K562 (cell line): ENCODE results near the gene LHCGR. TPM values are rescaled to one million over a fixed set of nuclear protein-coding genes. Genes with fewer than 3 reads are reported as not detected.

ENCODE experiments used
- ATAC-seq: fragments of 200-7000 bp; cut with Tn5 transposase; 3 replicates; pipeline ENCODE4 v1.9.1; 2020; ENCODE audit warnings: moderate library complexity
- BruUV-seq: library from RNA; stranded (reverse); fragments of 400-500 nt; replicated peaks from 2 replicates; lab custom pipeline; 2021; lab: Mats Ljungman, UMichigan
- CTCF ChIA-PET: fragments of 300-600 bp; formaldehyde crosslinking; extraction: SDS; loops from one replicate; lab custom pipeline; 2021; ENCODE audit warnings: low intra/inter-chr PET ratio; lab: Yijun Ruan, JAX
- POLR2A ChIA-PET: fragments of 300-600, 350-650 bp; sonication (Branson Sonifier 250); formaldehyde crosslinking; extraction: SDS; loops from one replicate; lab custom pipeline; 2021; ENCODE audit warnings: antibody characterized with exemption, inconsistent platforms; lab: Yijun Ruan, JAX
- DNase-seq, 4 experiments: peaks; one replicate each; pipeline versions ENCODE4 v3.0.0 to v3.0.0-alpha.2; 2011 to 2018; ENCODE audit warnings: low spot score in 3 of 4, mixed read lengths in 3 of 4; ENCODE audit errors: extremely low read depth in 1 of 4
- FAIRE-seq: peaks from 2 replicates; lab custom pipeline; 2011; peaks lifted over from hg19 to GRCh38; lab: Jason Lieb, UNC
- H2AFZ ChIP-seq: 2 replicates; pipeline ENCODE4 v1.6.0; 2011; ENCODE audit warnings: low read depth, low read length, control low read depth, inconsistent platforms
- H3K27ac ChIP-seq: fragments of 200-600 bp; 3 replicates; pipeline ENCODE4 v1.8.0; 2011; ENCODE audit warnings: low read depth, mild to moderate bottlenecking, control low read depth, inconsistent platforms, low read length, moderate library complexity, mixed read lengths; ENCODE audit errors: extremely low read depth
- H3K27me3 ChIP-seq, 2 experiments: fragments of 300-600 bp in 1 of 2; 2 replicates in 1 of 2; 3 replicates in 1 of 2; pipeline versions ENCODE4 v1.6.0 to v1.8.0; 2011; ENCODE audit warnings: inconsistent platforms in 2 of 2, low read length in 2 of 2, mild to moderate bottlenecking in 1 of 2, mixed read lengths in 1 of 2, moderate library complexity in 1 of 2; ENCODE audit not compliant: control insufficient read depth in 2 of 2, insufficient read depth in 2 of 2
- H3K36me3 ChIP-seq: fragments of 300-600 bp; 3 replicates; pipeline ENCODE4 v1.8.0; 2011; ENCODE audit warnings: mild to moderate bottlenecking, low read length, inconsistent platforms; ENCODE audit not compliant: control insufficient read depth, insufficient read depth
- H3K4me1 ChIP-seq, 2 experiments: fragments of 200-600 bp in 1 of 2; replicated peaks in 1 of 2; 2 replicates in 1 of 2; 3 replicates in 1 of 2; pipeline versions ENCODE4 v1.5.1 to v1.8.0; 2011; ENCODE audit warnings: inconsistent platforms in 2 of 2, low read length in 2 of 2, mild to moderate bottlenecking in 1 of 2, mixed read lengths in 1 of 2, moderate library complexity in 1 of 2; ENCODE audit not compliant: control insufficient read depth in 2 of 2, insufficient read depth in 2 of 2
- H3K4me2 ChIP-seq: 2 replicates; pipeline ENCODE4 v1.6.1; 2011; ENCODE audit warnings: low read length, control low read depth, inconsistent platforms, mixed read lengths; ENCODE audit not compliant: insufficient read depth
- H3K4me3 ChIP-seq: fragments of 200-600 bp; sonication (generic), shearing (Covaris generic); 2 replicates; pipeline ENCODE4 v1.5.1; 2016; ENCODE audit warnings: control low read depth, inconsistent platforms
- H3K79me2 ChIP-seq: fragments of 200-600 bp; 3 replicates; pipeline ENCODE4 v1.8.0; 2011; ENCODE audit warnings: low read length, inconsistent platforms; ENCODE audit not compliant: control insufficient read depth, insufficient read depth
- H3K9ac ChIP-seq, 2 experiments: 2 replicates each; pipeline versions ENCODE4 v1.6.0 to v1.6.1; 2011; ENCODE audit warnings: low read depth in 2 of 2, low read length in 2 of 2, control low read depth in 1 of 2, inconsistent platforms in 1 of 2, mild to moderate bottlenecking in 1 of 2, mixed read lengths in 1 of 2; ENCODE audit not compliant: insufficient read depth in 1 of 2
- H3K9me1 ChIP-seq: one replicate; pipeline ENCODE4 v1.6.0; 2011; ENCODE audit warnings: inconsistent platforms, mild to moderate bottlenecking, low read length, moderate library complexity; ENCODE audit not compliant: control insufficient read depth, insufficient read depth
- H3K9me3 ChIP-seq: replicated peaks from 2 replicates; pipeline ENCODE4 v1.5.1; 2011; ENCODE audit warnings: low read depth, low read length, inconsistent platforms; ENCODE audit not compliant: control insufficient read depth, insufficient read depth
- H4K20me1 ChIP-seq: replicated peaks from 2 replicates; pipeline ENCODE4 v1.6.1; 2011; ENCODE audit warnings: low read length, inconsistent platforms, mixed read lengths; ENCODE audit not compliant: control insufficient read depth, insufficient read depth
- GABPB2 ChIP-seq: fragments of 250-450 bp; sonication (Bioruptor Pico); conservative IDR thresholded peaks from 2 replicates; pipeline ENCODE4 v1.5.1; 2021; ENCODE audit warnings: mild to moderate bottlenecking
- JUND ChIP-seq, 2 experiments: IDR thresholded peaks; 2 replicates in 1 of 2; 3 replicates in 1 of 2; pipeline ENCODE4 v1.6.1; 2011; ENCODE audit warnings: borderline replicate concordance in 2 of 2, low read depth in 2 of 2, low read length in 2 of 2, improper control_type of control experiment in 1 of 2, missing biosample characterization in 1 of 2, missing genetic modification characterization in 1 of 2, missing genetic modification reagents in 1 of 2
- ZNF318 ChIP-seq, 2 experiments: fragments of 450-650 bp; IDR thresholded peaks; 2 replicates each; pipeline ENCODE4 v1.6.1; 2016; ENCODE audit warnings: mild to moderate bottlenecking in 2 of 2, borderline replicate concordance in 1 of 2, low read depth in 1 of 2, moderate library complexity in 1 of 2
- WGBS: fragments of 100-300 bp; shearing (Covaris generic); methylation state at CpG from one replicate; pipeline ENCODE4 v1.1.6; 2016; ENCODE audit warnings: low coverage, mixed read lengths; ENCODE audit not compliant: insufficient coverage; ENCODE audit errors: missing lambda C conversion rate; 5-methylcytosine and 5-hydroxymethylcytosine counted together
- in situ Hi-C: fragments of 300-500 bp; cut with MboI; formaldehyde crosslinking; loops from 4 replicates; pipeline ENCODE4 v1.15.0; 2018; ENCODE audit warnings: inconsistent platforms, mixed read lengths
- intact Hi-C: fragments of 100-400 bp; cut with micrococcal nuclease; formaldehyde crosslinking; loops from 2 replicates; pipeline ENCODE4 v1.14.2; 2022
- polyA plus RNA-seq, 8 experiments: library from polyadenylated mRNA; depleted of rRNA in 4 of 8; stranded (reverse) in 5 of 8; unstranded in 3 of 8; fragments of >200 nt; fragmentation: Nextera tagmentation in 2 of 8; fragmentation: Illumina TruSeq in 1 of 8; extraction: Ambion mirVana in 2 of 8; extraction: Trizol in 1 of 8; gene quantifications; 2 replicates each; pipeline versions ENCODE4 v1.2.1 to v1.2.3, GENCODE V29; 2011 to 2014; ENCODE audit warnings: inconsistent platforms in 1 of 8, missing spikeins in 1 of 8
- total RNA-seq, 7 experiments: library from RNA; depleted of rRNA in 6 of 7; stranded (reverse); fragments of >200 nt in 6 of 7; fragmentation: Illumina TruSeq in 2 of 7; extraction: Trizol in 2 of 7; gene quantifications; 2 replicates each; pipeline versions ENCODE4 v1.2.1 to v1.2.3, GENCODE V29; 2011 to 2021; ENCODE audit warnings: low replicate concordance in 1 of 7

LHCGR gene
- total and polyA plus RNA-seq, 9 of the 15 experiments (the other 6 are each of a cell fraction or from before 2014, with no cell fraction given) = not detected

DNA sequence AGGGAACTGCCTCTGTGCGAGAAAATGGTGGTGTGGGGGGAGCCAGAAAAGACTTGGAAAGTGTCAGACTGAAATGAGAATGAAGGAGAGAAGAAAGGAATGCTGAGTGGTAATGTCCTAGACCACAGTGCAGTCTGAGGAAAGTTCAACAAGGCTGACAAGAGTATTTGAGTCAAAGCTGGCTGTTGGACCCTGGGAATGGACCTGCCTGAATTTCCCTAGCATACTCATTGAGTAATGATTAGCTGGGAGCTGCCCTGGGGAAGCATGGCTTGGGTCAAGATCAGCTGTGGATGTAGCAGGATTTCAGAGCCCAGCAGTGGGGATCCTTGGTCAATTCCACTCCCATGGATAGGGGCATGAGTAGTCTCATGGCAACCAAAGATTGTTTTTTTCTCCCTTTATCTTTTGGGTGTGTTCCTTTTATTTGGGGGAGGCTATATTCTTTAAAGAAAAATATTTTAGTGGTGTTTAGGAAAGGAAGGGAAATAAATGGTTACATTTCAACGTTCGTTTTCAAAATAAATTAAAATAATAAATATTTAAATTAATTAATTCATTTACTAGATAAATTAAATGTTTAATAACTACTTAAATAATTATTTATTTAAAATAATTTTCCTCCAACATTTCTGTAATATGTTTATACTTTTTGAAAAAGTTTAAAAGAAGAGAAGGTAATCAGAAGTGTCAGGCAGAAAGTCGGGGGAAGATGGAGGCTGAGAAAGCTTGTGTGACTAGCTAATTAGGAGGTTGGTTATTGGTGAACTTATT, 15.9 kb upstream of the LHCGR start:
- TF ChIP-seq JUND (IDR thresholded peaks at IDR 0.05; ENCODE audit: borderline replicate concordance, low read depth, low read length) = no peak
- TF ChIP-seq JUND (tag; IDR thresholded peaks at IDR 0.05; ENCODE audit: borderline replicate concordance, low read depth, low read length) = no peak
- TF ChIP-seq GABPB2 (CRISPR knock-in tag) = no peak
- no TSS peak for BruUV-seq
- no peak overlapping the region for H3K9ac ChIP-seq
- H3K79me2 ChIP-seq = no peaks in the 10 kb centered on the region
- intact Hi-C loops = no loop called here
- no peaks in the 10 kb centered on the region for H3K27me3 ChIP-seq
- H3K4me3 ChIP-seq = no peak overlapping the region
- no peak for DNase-seq
- ChIA-PET CTCF (no interaction called here), POLR2A (no interaction called here)
- no peaks in the 10 kb centered on the region for H3K4me1 ChIP-seq
- no peak overlapping the region for H3K4me2 ChIP-seq
- no peaks in the 10 kb centered on the region for H3K9me1 ChIP-seq
- ATAC-seq = no peak
- H2AFZ ChIP-seq = no peak overlapping the region
- H3K9me3 ChIP-seq = no peaks in the 10 kb centered on the region
- 0% methylated on average over 4 of the region's 4 CpGs for WGBS
- H4K20me1 ChIP-seq = no peaks in the 10 kb centered on the region
- no peak for FAIRE-seq
- in situ Hi-C loops = no loop called here
- H3K27ac ChIP-seq = no peak overlapping the region
- no peaks in the 10 kb centered on the region for H3K36me3 ChIP-seq

DNA sequence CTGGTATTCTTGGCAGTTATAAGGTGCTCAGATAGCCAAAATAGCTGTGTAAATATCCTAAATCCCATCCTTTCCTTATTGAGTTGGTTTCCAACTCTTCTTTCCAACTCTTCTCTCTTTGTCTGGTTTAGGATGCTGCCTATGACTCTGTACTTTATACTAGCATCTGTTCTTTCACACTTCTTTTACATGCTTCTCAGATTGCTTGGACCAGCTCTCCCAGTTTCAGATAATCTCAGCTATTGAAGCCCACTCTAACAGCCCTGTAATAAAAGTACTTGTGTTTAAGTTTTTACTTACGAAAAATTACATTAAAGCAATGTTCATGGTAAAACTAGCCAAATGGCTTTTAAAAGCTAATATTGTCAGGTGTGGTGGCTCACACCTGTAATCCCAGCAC, 14.7 kb upstream of the LHCGR start:
- no peaks in the 10 kb centered on the region for H4K20me1 ChIP-seq
- no peak for TF ChIP-seq ZNF318 (IDR thresholded peaks at IDR 0.05; ENCODE audit: borderline replicate concordance in 1 of 2, low read depth in 1 of 2)

More for the DNA sequence above, 14.7 kb upstream of the LHCGR start:
- no peaks in the 10 kb centered on the region for H3K9me1 ChIP-seq
- H3K27ac ChIP-seq = no peak overlapping the region
- H3K4me3 ChIP-seq = no peak overlapping the region
- no peaks in the 10 kb centered on the region for H3K27me3 ChIP-seq
- no peak for DNase-seq
- intact Hi-C loops (no loop called here), in situ Hi-C loops (no loop called here)
- ChIA-PET CTCF (no interaction called here), POLR2A (no interaction called here)
- H3K9ac ChIP-seq = no peak overlapping the region
- no peaks in the 10 kb centered on the region for H3K9me3 ChIP-seq
- no peaks in the 10 kb centered on the region for H3K36me3 ChIP-seq
- no peak overlapping the region for H3K4me2 ChIP-seq
- BruUV-seq = no TSS peak
- no peaks in the 10 kb centered on the region for H3K4me1 ChIP-seq
- no peak for FAIRE-seq
- ATAC-seq = no peak
- H3K79me2 ChIP-seq = no peaks in the 10 kb centered on the region
- WGBS = 0% methylated on average over 1 of the region's 1 CpG
- no peak overlapping the region for H2AFZ ChIP-seq
